ENCODE results near the gene LRRC4. TPM values are rescaled to one million over a fixed set of nuclear protein-coding genes. Genes with fewer than 3 reads are reported as not detected.
A peak's percentile ranks its signal among the peaks of the same experiment; 100 is the strongest.

Gene LRRC4
- total and polyA plus RNA-seq, 2 donors (not counting 3 experiments of a cell fraction or from before 2014, with no cell fraction given) = 3.8 to 4.2 TPM

GRCh38 chr7:128017862-128018845 is 13.1 kb downstream of the LRRC4 start:
- Histone ChIP-seq H3K4me3 (replicated peaks in 1 of 3; ENCODE audit: insufficient read depth in 1 of 3, low read depth in 1 of 3, low read length in 3 of 3) (no peak overlapping the region), H3K9me3 (replicated peaks; ENCODE audit: control insufficient read depth, insufficient read depth, low read length) (no peaks in the 10 kb centered on the region), H3K79me2 (ENCODE audit: control insufficient read depth, insufficient read depth, low read length) (no peaks in the 10 kb centered on the region), H3K36me3 (ENCODE audit: control insufficient read depth in 2 of 2, extremely low read depth in 1 of 2, insufficient read depth in 2 of 2, low read length in 2 of 2) (peaks cover 0 to 2% of the 10 kb centered on the region in 2 experiments), H3K9ac (replicated peaks; ENCODE audit: extremely low read depth, insufficient read depth, low read length) (no peak overlapping the region), H4K20me1 (replicated peaks; ENCODE audit: control insufficient read depth, extremely low read depth, insufficient read depth, low read length) (no peaks in the 10 kb centered on the region), H3K27me3 (ENCODE audit: control insufficient read depth in 2 of 2, insufficient read depth in 2 of 2, low read length in 2 of 2) (no peaks in the 10 kb centered on the region), H2AFZ (ENCODE audit: low read depth, low read length) (no peak overlapping the region), H3K4me2 (ENCODE audit: insufficient read depth, low read length) (no peak overlapping the region), H3K27ac (ENCODE audit: insufficient read depth, low read depth, low read length) (no peak overlapping the region), H3K9me1 (replicated peaks; ENCODE audit: control insufficient read depth, extremely low read depth, insufficient read depth, low read length) (no peaks in the 10 kb centered on the region), H3K4me1 (ENCODE audit: control insufficient read depth, extremely low read depth, insufficient read depth, low read length) (peaks cover 8% of the 10 kb centered on the region)
- FAIRE-seq = peak; percentile 85
- peak; percentile 82 for DNase-seq (ENCODE audit: low read depth, low spot score)
- BruUV-seq (replicated peaks) = no TSS peak
- dilution Hi-C loops (cut with MboI; ENCODE audit: extremely low pct_ligation_motif_present, low sequenced_read_pairs) = no loop called here
- intact Hi-C loops (cut with micrococcal nuclease) = no loop called here
- ChIA-PET CTCF (interaction anchor here (0.7 to 1.2 kb wide), 4 partner anchors 9 to 76 kb away, joined by 3 to 6 read pairs (median 4); partner anchors contain the start of gene LRRC4), POLR2A (interaction anchor here (0.7 kb wide), 1 partner anchor 145 kb away, joined by 3 read pairs; no protein-coding TSS in a partner anchor)
- TF ChIP-seq POLR2AphosphoS5 (IDR thresholded peaks at IDR 0.05; ENCODE audit: insufficient read depth, low read depth, low read length) (no peak), EZH2 (IDR thresholded peaks at IDR 0.05; ENCODE audit: borderline replicate concordance, low read depth, low read length, severe bottlenecking) (no peak), MAX (IDR thresholded peaks at IDR 0.05; ENCODE audit: insufficient read depth, insufficient read length) (no peak), MYC (IDR thresholded peaks at IDR 0.05; ENCODE audit: low read depth, low read length) (no peak), GATA2 (IDR thresholded peaks at IDR 0.05; ENCODE audit: insufficient read depth, insufficient read length, low read depth, low read length) (no peak), JUN (IDR thresholded peaks at IDR 0.05; ENCODE audit: borderline replicate concordance, insufficient read depth, insufficient read length, low read depth) (no peak), POLR2A (IDR thresholded peaks at IDR 0.05; ENCODE audit: low read depth, low read length) (no peak), FOS (IDR thresholded peaks at IDR 0.05; ENCODE audit: borderline replicate concordance, insufficient read depth, low read length) (no peak), CTCF (IDR thresholded peaks at IDR 0.05; ENCODE audit: extremely low read depth in 1 of 2, insufficient read depth in 1 of 2, low read depth in 1 of 2, low read length in 2 of 2) (no peak)
